GM12801 (cell line): ENCODE results near the gene PLPP4.

Source experiments
- CTCF ChIP-seq: IDR thresholded peaks from one replicate; pipeline ENCODE4 v1.5.1; 2011; ENCODE audit warnings: control low read depth; ENCODE audit not compliant: insufficient read length; ENCODE audit errors: extremely low read depth

The PLPP4 gene

DNA sequence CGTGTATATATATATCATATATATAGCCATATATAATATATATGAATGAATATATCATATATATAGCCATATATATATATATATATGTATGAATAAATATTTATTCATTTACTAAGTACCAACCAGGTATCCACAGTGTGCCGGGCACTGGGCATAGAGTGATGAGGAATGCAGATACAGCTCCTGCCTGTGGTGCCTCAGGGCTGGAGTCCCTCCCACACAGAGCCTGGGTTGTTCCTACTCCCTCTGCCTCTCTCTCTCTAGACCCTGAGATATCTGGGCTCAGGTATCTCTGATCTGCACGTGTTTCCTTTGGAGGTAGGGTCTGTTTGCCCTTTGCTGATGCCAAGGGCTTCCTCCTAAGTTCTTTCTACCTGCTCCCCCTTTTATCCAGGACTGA lies 1.4 kb upstream of the PLPP4 start:
- TF ChIP-seq CTCF = no peak

DNA sequence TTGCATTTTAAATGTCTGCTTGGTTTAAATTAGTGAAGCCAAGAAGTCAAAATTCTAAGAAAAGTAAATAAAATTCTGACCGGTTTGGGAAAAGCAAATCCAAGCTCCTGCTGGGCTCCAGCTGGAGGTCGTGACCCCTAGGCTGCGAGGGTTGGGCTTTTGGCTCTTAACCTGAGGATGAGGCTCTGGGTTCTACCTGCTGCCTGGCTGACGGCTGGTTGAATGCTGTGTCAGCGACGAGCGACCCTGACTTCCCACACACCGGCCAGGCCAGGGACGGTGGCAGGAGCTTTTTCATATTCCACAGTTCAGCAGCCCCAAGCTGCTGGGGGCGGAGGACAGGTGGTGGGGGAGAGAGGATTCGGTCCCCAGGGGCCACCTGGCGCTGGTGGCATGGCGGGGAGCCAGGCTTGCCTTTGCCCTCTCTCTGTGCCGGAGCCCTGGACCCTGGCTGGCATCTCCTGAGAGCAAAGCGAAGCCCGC lies 843 bp upstream of the PLPP4 start:
- TF ChIP-seq CTCF = no peak

GRCh38 chr10:120457431-120458172 lies 575 bp downstream of the PLPP4 start:
- no peak for TF ChIP-seq CTCF

- no peak for TF ChIP-seq CTCF
These were observed 1.4 kb downstream of the PLPP4 start for GRCh38 chr10:120458432-120458831.

DNA sequence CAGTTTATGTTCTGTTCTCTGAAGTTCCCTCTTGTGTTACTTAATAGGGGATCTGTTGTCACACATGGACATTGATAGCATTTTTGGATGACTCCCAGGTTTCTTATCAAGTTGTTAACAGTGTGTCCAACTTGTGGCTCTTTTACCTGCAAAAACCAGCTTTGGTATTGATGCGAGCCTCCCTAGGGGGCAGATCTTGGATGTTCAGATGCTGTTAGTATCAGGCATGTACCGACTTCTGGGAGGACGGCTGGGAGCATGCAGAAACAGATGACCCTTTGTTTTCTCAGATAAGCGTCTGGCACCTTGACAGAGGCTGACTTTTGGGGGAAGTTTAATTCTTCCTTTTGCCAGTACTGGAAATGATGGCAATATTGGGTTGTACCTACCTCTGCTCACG lies 2.2 kb downstream of the PLPP4 start:
- TF ChIP-seq CTCF = no peak

- no peak for TF ChIP-seq CTCF
These were observed 3.2 kb downstream of the PLPP4 start for GRCh38 chr10:120460186-120460585.

DNA sequence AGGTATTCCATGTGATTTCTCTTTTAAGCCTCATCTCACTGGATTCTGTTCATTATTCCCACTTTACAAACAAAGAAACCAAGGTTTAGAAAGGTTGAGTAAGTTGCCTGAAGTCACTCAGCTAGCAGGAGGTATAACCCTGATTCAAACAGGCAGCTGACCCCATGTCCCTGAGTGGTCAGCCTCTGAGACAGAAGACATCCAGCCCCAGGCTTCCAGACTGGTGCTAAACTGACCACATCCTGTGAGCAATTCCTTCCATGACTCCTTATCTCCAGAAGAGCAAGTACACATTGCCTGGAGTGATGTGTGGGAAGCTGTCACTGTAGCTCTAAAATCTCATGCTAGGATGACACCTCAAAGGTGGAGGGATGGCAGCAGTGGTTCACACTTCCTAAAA lies 3.7 kb downstream of the PLPP4 start:
- TF ChIP-seq CTCF = no peak
